Activated CD4-positive, alpha-beta T cell treated with anti-CD3 and anti-CD28 coated beads, Interleukin-2, Interleukin-6, amounts not matched to agents 100 ng/mL and 50 ng/mL, durations not matched to agents 16 hours and 8 hours (primary cell): ENCODE results near the gene ULK3.
"Not testable (repeated sequence)": the region's sequence is repeated elsewhere in the genome, so short reads cannot be mapped to it uniquely, and the experiment has no call there.

ENCODE experiments used
- DNase-seq: peaks from one replicate; pipeline ENCODE4 v3.0.0-alpha.2; 2020

ULK3 gene

GRCh38 chr15:74842581-74843444 lies at the start of gene ULK3:
Gene ULK3, minus strand, starts transcription at chr15:74843156. Its CDS starts 51 bp downstream, at chr15:74843105.
- DNase-seq, result peak; percentile 95

GRCh38 chr15:74892313-74892712 lies 49.4 kb upstream of the ULK3 start:
- no peak for DNase-seq

- no peak for DNase-seq
These were observed 48.5 kb upstream of the ULK3 start for GRCh38 chr15:74891469-74891868.

- DNase-seq, result no peak
These were observed 47.7 kb upstream of the ULK3 start for GRCh38 chr15:74890665-74890960.

- peak; percentile 94 for DNase-seq
These were observed 47.1 kb upstream of the ULK3 start, which contains the start of gene MPI for GRCh38 chr15:74889883-74890664. Gene MPI, plus strand, starts transcription at chr15:74890042. Its CDS starts 32 bp downstream, at chr15:74890074.

- DNase-seq, result peak; percentile 36
These were observed 46.5 kb upstream of the ULK3 start for GRCh38 chr15:74889390-74889882.

GRCh38 chr15:74888716-74889115 lies 45.8 kb upstream of the ULK3 start:
- no peak for DNase-seq

- DNase-seq, result not testable (repeated sequence)
These were observed 44.7 kb upstream of the ULK3 start for GRCh38 chr15:74887537-74888193.

- no peak for DNase-seq
These were observed 42.5 kb upstream of the ULK3 start for GRCh38 chr15:74885461-74885860.

GRCh38 chr15:74884428-74885223 lies 41.7 kb upstream of the ULK3 start:
- no peak for DNase-seq

GRCh38 chr15:74882528-74882927 lies 39.6 kb upstream of the ULK3 start:
- no peak for DNase-seq

- DNase-seq, result no peak
These were observed 35.3 kb upstream of the ULK3 start for GRCh38 chr15:74878273-74878672.

GRCh38 chr15:74873756-74874424 lies 30.9 kb upstream of the ULK3 start:
- no peak for DNase-seq

- peak; percentile 95 for DNase-seq
These were observed 30.2 kb upstream of the ULK3 start, which contains the start of gene SCAMP2 for GRCh38 chr15:74873036-74873755. Gene SCAMP2, minus strand, starts transcription at chr15:74873365. Its CDS starts 110 bp downstream, at chr15:74873255.

- DNase-seq, result no peak
These were observed 29.7 kb upstream of the ULK3 start for GRCh38 chr15:74872702-74873035.

GRCh38 chr15:74870436-74871215 lies 27.7 kb upstream of the ULK3 start:
- no peak for DNase-seq

GRCh38 chr15:74869726-74870407 lies 26.9 kb upstream of the ULK3 start:
- peak; percentile 92 for DNase-seq

- no peak for DNase-seq
These were observed 26.4 kb upstream of the ULK3 start for GRCh38 chr15:74869372-74869725.

GRCh38 chr15:74868059-74868458 lies 25.1 kb upstream of the ULK3 start:
- DNase-seq, result peak; percentile 83
